Endothelial cell of umbilical vein (primary cell): ENCODE results near the gene NAV2. TPM values are rescaled to one million over a fixed set of nuclear protein-coding genes. Genes with fewer than 3 reads are reported as not detected.

Experiments
- BruUV-seq: library from RNA; stranded (reverse); fragments of 400-500 nt; replicated peaks from 2 replicates; lab custom pipeline; 2021; lab: Mats Ljungman, UMichigan
- CTCF ChIA-PET: fragments of 300-600, 350-600 bp; sonication (Branson Sonifier 250); formaldehyde crosslinking; loops from one replicate; lab custom pipeline; 2021; ENCODE audit warnings: antibody characterized with exemption, inconsistent platforms; lab: Charles Lee
- POLR2A ChIA-PET: fragments of 300-600, 350-600 bp; sonication (Branson Sonifier 250); formaldehyde crosslinking; loops from one replicate; lab custom pipeline; 2021; ENCODE audit warnings: antibody characterized with exemption, inconsistent platforms; lab: Charles Lee
- DNase-seq: peaks from one replicate; pipeline ENCODE4 v3.0.0-alpha.2; 2011; ENCODE audit warnings: low read depth, low spot score
- FAIRE-seq: peaks from 2 replicates; lab custom pipeline; 2011; peaks lifted over from hg19 to GRCh38; lab: Jason Lieb, UNC
- H2AFZ ChIP-seq: 2 replicates; pipeline ENCODE4 v1.6.0; 2012; ENCODE audit warnings: low read depth, low read length, control low read depth, inconsistent platforms
- H3K27ac ChIP-seq: 2 replicates; pipeline ENCODE4 v1.5.1; 2011; ENCODE audit warnings: low read depth, mild to moderate bottlenecking, control low read depth, low read length, moderate library complexity; ENCODE audit not compliant: insufficient read depth
- H3K27me3 ChIP-seq, 2 experiments: 2 replicates each; pipeline versions ENCODE4 v1.6.0 to v1.6.1; 2011; ENCODE audit warnings: low read length in 2 of 2, mixed read lengths in 1 of 2; ENCODE audit not compliant: control insufficient read depth in 2 of 2, insufficient read depth in 2 of 2
- H3K36me3 ChIP-seq, 2 experiments: 2 replicates in 1 of 2; 3 replicates in 1 of 2; pipeline ENCODE4 v1.5.1; 2011; ENCODE audit warnings: low read length in 2 of 2, mild to moderate bottlenecking in 1 of 2, moderate library complexity in 1 of 2; ENCODE audit not compliant: control insufficient read depth in 2 of 2, insufficient read depth in 2 of 2; ENCODE audit errors: extremely low read depth in 1 of 2
- H3K4me1 ChIP-seq: 3 replicates; pipeline ENCODE4 v1.5.1; 2011; ENCODE audit warnings: mild to moderate bottlenecking, low read length; ENCODE audit not compliant: control insufficient read depth, insufficient read depth; ENCODE audit errors: extremely low read depth
- H3K4me2 ChIP-seq: 2 replicates; pipeline ENCODE4 v1.6.1; 2011; ENCODE audit warnings: low read length, control low read depth, mixed read lengths; ENCODE audit not compliant: insufficient read depth
- H3K4me3 ChIP-seq, 3 experiments: fragments of 200-600 bp in 1 of 3; sonication (generic), shearing (Covaris generic) in 1 of 3; replicated peaks in 1 of 3; 2 replicates each; pipeline ENCODE4 v1.5.1; 2011 to 2016; ENCODE audit warnings: control low read depth in 3 of 3, low read length in 3 of 3, mild to moderate bottlenecking in 2 of 3, inconsistent platforms in 1 of 3, low read depth in 1 of 3, moderate library complexity in 1 of 3; ENCODE audit not compliant: insufficient read depth in 1 of 3
- H3K79me2 ChIP-seq: 2 replicates; pipeline ENCODE4 v1.6.0; 2012; ENCODE audit warnings: low read length, inconsistent platforms; ENCODE audit not compliant: control insufficient read depth, insufficient read depth
- H3K9ac ChIP-seq: replicated peaks from 2 replicates; pipeline ENCODE3; 2011; ENCODE audit warnings: low read length, control low read depth; ENCODE audit not compliant: insufficient read depth; ENCODE audit errors: extremely low read depth
- H3K9me1 ChIP-seq: replicated peaks from 3 replicates; pipeline ENCODE4 v1.6.0; 2011; ENCODE audit warnings: mild to moderate bottlenecking, low read length; ENCODE audit not compliant: control insufficient read depth, insufficient read depth; ENCODE audit errors: extremely low read depth
- H3K9me3 ChIP-seq: replicated peaks from 2 replicates; pipeline ENCODE4 v1.5.1; 2012; ENCODE audit warnings: low read length, inconsistent platforms; ENCODE audit not compliant: control insufficient read depth, insufficient read depth
- H4K20me1 ChIP-seq: replicated peaks from 2 replicates; pipeline ENCODE3; 2011; ENCODE audit warnings: mild to moderate bottlenecking, low read length; ENCODE audit not compliant: control insufficient read depth, insufficient read depth; ENCODE audit errors: extremely low read depth
- EZH2 ChIP-seq: IDR thresholded peaks from 2 replicates; pipeline ENCODE4 v1.6.1; 2012; ENCODE audit warnings: borderline replicate concordance, low read depth, mild to moderate bottlenecking, moderate library complexity, low read length, inconsistent platforms; ENCODE audit not compliant: severe bottlenecking
- FOS ChIP-seq: IDR thresholded peaks from 2 replicates; pipeline ENCODE4 v1.6.1; 2011; ENCODE audit warnings: mild to moderate bottlenecking, low read length, moderate library complexity, borderline replicate concordance; ENCODE audit not compliant: insufficient read depth
- GATA2 ChIP-seq: IDR thresholded peaks from 2 replicates; pipeline ENCODE4 v1.7.0; 2011; ENCODE audit warnings: low read depth, mild to moderate bottlenecking, moderate library complexity, mixed read lengths, low read length; ENCODE audit not compliant: insufficient read length, insufficient read depth
- JUN ChIP-seq: IDR thresholded peaks from 2 replicates; pipeline ENCODE4 v1.6.1; 2011; ENCODE audit warnings: borderline replicate concordance, low read depth; ENCODE audit not compliant: insufficient read length, insufficient read depth
- MYC ChIP-seq: IDR thresholded peaks from one replicate; pipeline ENCODE4 v1.6.1; 2011; ENCODE audit warnings: mild to moderate bottlenecking, low read depth, low read length
- POLR2A ChIP-seq: IDR thresholded peaks from 2 replicates; pipeline ENCODE4 v1.6.1; 2012; ENCODE audit warnings: low read depth, mild to moderate bottlenecking, control low read depth, low read length
- POLR2AphosphoS5 ChIP-seq: IDR thresholded peaks from 2 replicates; pipeline ENCODE4 v1.6.1; 2012; ENCODE audit warnings: low read depth, mild to moderate bottlenecking, control low read depth, low read length, moderate library complexity; ENCODE audit not compliant: insufficient read depth
- dilution Hi-C: fragments of 300-500 bp; cut with MboI; formaldehyde crosslinking; loops from one replicate; pipeline ENCODE4 v1.15.0; 2019; ENCODE audit warnings: low sequenced_read_pairs; ENCODE audit not compliant: extremely low pct_ligation_motif_present
- intact Hi-C: fragments of 100-400 bp; cut with micrococcal nuclease; formaldehyde crosslinking; loops from one replicate; pipeline ENCODE4 v1.10.0; 2022
- polyA plus RNA-seq, 4 experiments: library from polyadenylated mRNA; depleted of rRNA in 3 of 4; stranded (reverse) in 3 of 4; unstranded in 1 of 4; fragments of >200 nt; gene quantifications; 2 replicates each; pipeline versions ENCODE4 v1.2.1 to v1.2.3, GENCODE V29; 2011 to 2012; ENCODE audit warnings: missing spikeins in 1 of 4
- total RNA-seq: library from RNA; stranded (reverse); gene quantifications from 2 replicates; pipeline ENCODE4 v1.2.3, GENCODE V29; 2021
- TF ChIP-seq, protein P1 (sequence below), 2 donors: IDR thresholded peaks; 1 replicate in 1 of 2; 2 replicates in 1 of 2; pipeline ENCODE4 v1.5.1; 2011; ENCODE audit warnings: low read length in 2 of 2, mild to moderate bottlenecking in 2 of 2, moderate library complexity in 2 of 2, control low read depth in 1 of 2, inconsistent platforms in 1 of 2, low read depth in 1 of 2; ENCODE audit not compliant: insufficient read depth in 1 of 2; ENCODE audit errors: extremely low read depth in 1 of 2
- TF ChIP-seq, protein P2 (sequence below): IDR thresholded peaks from 2 replicates; pipeline ENCODE4 v1.6.1; 2011; ENCODE audit not compliant: insufficient read depth, insufficient read length

NAV2 gene
- total and polyA plus RNA-seq, 2 donors (not counting 3 experiments of a cell fraction or from before 2014, with no cell fraction given), result 10.9 to 68.0 TPM

GRCh38 chr11:20002312-20003216, 289.9 kb downstream of the NAV2 start:
- Histone ChIP-seq H3K4me2 (no peak overlapping the region), H3K27me3 (no peaks in the 10 kb centered on the region), H2AFZ (no peak overlapping the region), H3K36me3 (no peaks in the 10 kb centered on the region), H3K9me3 (no peaks in the 10 kb centered on the region), H4K20me1 (no peaks in the 10 kb centered on the region), H3K9me1 (no peaks in the 10 kb centered on the region), H3K4me1 (peaks cover 11% of the 10 kb centered on the region), H3K79me2 (no peaks in the 10 kb centered on the region), H3K4me3 (no peak overlapping the region), H3K27ac (no peak overlapping the region), H3K9ac (no peak overlapping the region)
- TF ChIP-seq MYC, result no peak
- TF ChIP-seq, protein P1, sequence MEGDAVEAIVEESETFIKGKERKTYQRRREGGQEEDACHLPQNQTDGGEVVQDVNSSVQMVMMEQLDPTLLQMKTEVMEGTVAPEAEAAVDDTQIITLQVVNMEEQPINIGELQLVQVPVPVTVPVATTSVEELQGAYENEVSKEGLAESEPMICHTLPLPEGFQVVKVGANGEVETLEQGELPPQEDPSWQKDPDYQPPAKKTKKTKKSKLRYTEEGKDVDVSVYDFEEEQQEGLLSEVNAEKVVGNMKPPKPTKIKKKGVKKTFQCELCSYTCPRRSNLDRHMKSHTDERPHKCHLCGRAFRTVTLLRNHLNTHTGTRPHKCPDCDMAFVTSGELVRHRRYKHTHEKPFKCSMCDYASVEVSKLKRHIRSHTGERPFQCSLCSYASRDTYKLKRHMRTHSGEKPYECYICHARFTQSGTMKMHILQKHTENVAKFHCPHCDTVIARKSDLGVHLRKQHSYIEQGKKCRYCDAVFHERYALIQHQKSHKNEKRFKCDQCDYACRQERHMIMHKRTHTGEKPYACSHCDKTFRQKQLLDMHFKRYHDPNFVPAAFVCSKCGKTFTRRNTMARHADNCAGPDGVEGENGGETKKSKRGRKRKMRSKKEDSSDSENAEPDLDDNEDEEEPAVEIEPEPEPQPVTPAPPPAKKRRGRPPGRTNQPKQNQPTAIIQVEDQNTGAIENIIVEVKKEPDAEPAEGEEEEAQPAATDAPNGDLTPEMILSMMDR (IDR thresholded peaks at IDR 0.05; ENCODE audit: extremely low read depth in 1 of 2, insufficient read depth in 1 of 2, low read depth in 1 of 2, low read length in 2 of 2), result no peak
- no peak for TF ChIP-seq GATA2
- no peak for TF ChIP-seq FOS
- no peak for TF ChIP-seq POLR2A
- TF ChIP-seq EZH2, result no peak
- TF ChIP-seq, protein P2, sequence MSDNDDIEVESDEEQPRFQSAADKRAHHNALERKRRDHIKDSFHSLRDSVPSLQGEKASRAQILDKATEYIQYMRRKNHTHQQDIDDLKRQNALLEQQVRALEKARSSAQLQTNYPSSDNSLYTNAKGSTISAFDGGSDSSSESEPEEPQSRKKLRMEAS, result no peak
- TF ChIP-seq JUN, result no peak
- TF ChIP-seq POLR2AphosphoS5, result no peak
- DNase-seq (no peak), FAIRE-seq (no peak)
- ChIA-PET CTCF (no interaction called here), POLR2A (no interaction called here)
- intact Hi-C loops (no loop called here), dilution Hi-C loops (no loop called here)
- no TSS peak for BruUV-seq
